HepG2 (cell line): Measurements from ENCODE around the gene TEX12. TPM values are rescaled to one million over a fixed set of nuclear protein-coding genes. Genes with fewer than 3 reads are reported as not detected.

Experiments used
- ATAC-seq: fragments of 200-7000 bp; cut with Tn5 transposase; 3 replicates; pipeline ENCODE4 v1.9.1; 2020; ENCODE audit warnings: mild to moderate bottlenecking, moderate library complexity
- BruUV-seq: library from RNA; stranded (reverse); fragments of 400-500 nt; replicated peaks from 2 replicates; lab custom pipeline; 2021; lab: Mats Ljungman, UMichigan
- CTCF ChIA-PET: fragments of 300-600 bp; formaldehyde crosslinking; extraction: SDS; loops from one replicate; lab custom pipeline; 2021; ENCODE audit warnings: low total read pairs, inconsistent platforms, low intra/inter-chr PET ratio; lab: Yijun Ruan, JAX
- POLR2A ChIA-PET: fragments of 350-600 bp; sonication (Branson Sonifier 250); formaldehyde crosslinking; loops from one replicate; lab custom pipeline; 2020; ENCODE audit warnings: antibody characterized with exemption, inconsistent platforms; lab: Yijun Ruan, JAX
- DNase-seq: peaks from one replicate; pipeline ENCODE4 v3.0.0-alpha.2; 2015; ENCODE audit warnings: low spot score
- FAIRE-seq: peaks from 3 replicates; lab custom pipeline; 2011; peaks lifted over from hg19 to GRCh38; lab: Jason Lieb, UNC
- H2AFZ ChIP-seq: one replicate; pipeline ENCODE4 v1.6.1; 2011; ENCODE audit warnings: low read length, inconsistent platforms
- H3K27ac ChIP-seq: fragments of 300-600 bp; 3 replicates; pipeline ENCODE4 v1.8.0; 2011; ENCODE audit warnings: mixed run types, mild to moderate bottlenecking, mixed read lengths, low read length, inconsistent platforms; ENCODE audit not compliant: insufficient read depth; ENCODE audit errors: extremely low read length
- H3K27me3 ChIP-seq, 2 experiments: fragments of 200-600 bp in 1 of 2; 2 replicates in 1 of 2; 3 replicates in 1 of 2; pipeline versions ENCODE4 v1.6.0 to v1.8.0; 2011; ENCODE audit warnings: low read length in 2 of 2, mild to moderate bottlenecking in 2 of 2, moderate library complexity in 2 of 2, inconsistent platforms in 1 of 2; ENCODE audit not compliant: insufficient read depth in 2 of 2, control insufficient read depth in 1 of 2
- H3K36me3 ChIP-seq, 2 experiments: fragments of 200-600 bp in 1 of 2; replicated peaks in 1 of 2; 2 replicates in 1 of 2; 3 replicates in 1 of 2; pipeline versions ENCODE4 v1.5.1 to v1.8.0; 2011; ENCODE audit warnings: low read length in 2 of 2, inconsistent platforms in 1 of 2; ENCODE audit not compliant: insufficient read depth in 2 of 2, control insufficient read depth in 1 of 2
- H3K4me1 ChIP-seq: 2 replicates; pipeline ENCODE4 v1.5.1; 2012; ENCODE audit warnings: low read length, inconsistent platforms; ENCODE audit not compliant: insufficient read depth
- H3K4me2 ChIP-seq: 2 replicates; pipeline ENCODE4 v1.6.0; 2011; ENCODE audit warnings: low read depth, low read length, inconsistent platforms
- H3K4me3 ChIP-seq, 3 experiments: fragments of 200-600 bp in 1 of 3; sonication (generic), shearing (Covaris generic) in 1 of 3; replicated peaks in 1 of 3; 2 replicates each; pipeline ENCODE4 v1.5.1; 2011 to 2016; ENCODE audit warnings: low read length in 3 of 3, inconsistent platforms in 2 of 3, low read depth in 2 of 3, mild to moderate bottlenecking in 2 of 3, control low read depth in 1 of 3, mixed read lengths in 1 of 3; ENCODE audit not compliant: insufficient read depth in 1 of 3
- H3K79me2 ChIP-seq: one replicate; pipeline ENCODE4 v1.6.1; 2011; ENCODE audit warnings: low read length, inconsistent platforms; ENCODE audit not compliant: insufficient read depth
- H3K9ac ChIP-seq: 2 replicates; pipeline ENCODE4 v1.6.0; 2011; ENCODE audit warnings: mild to moderate bottlenecking, low read depth, low read length, inconsistent platforms; ENCODE audit not compliant: insufficient read depth
- H3K9me3 ChIP-seq: 2 replicates; pipeline ENCODE4 v1.5.1; 2012; ENCODE audit warnings: mild to moderate bottlenecking, low read length
- H4K20me1 ChIP-seq: 2 replicates; pipeline ENCODE4 v1.6.0; 2011; ENCODE audit warnings: inconsistent platforms, mild to moderate bottlenecking, low read length, moderate library complexity; ENCODE audit not compliant: insufficient read depth
- MIER2 ChIP-seq: IDR thresholded peaks from 2 replicates; pipeline ENCODE4 v1.6.1; 2016; ENCODE audit warnings: missing biosample characterization, missing genetic modification reagents
- NPAS2 ChIP-seq: sonication (generic); formaldehyde crosslinking; IDR thresholded peaks from 2 replicates; pipeline ENCODE4 v1.8.0; 2022; ENCODE audit warnings: mild to moderate bottlenecking, missing genetic modification reagents, borderline replicate concordance
- SIX4 ChIP-seq: sonication (generic); formaldehyde crosslinking; IDR thresholded peaks from 2 replicates; pipeline ENCODE4 v1.4.0; 2020; ENCODE audit warnings: missing genetic modification reagents
- SMYD3 ChIP-seq: sonication (generic); formaldehyde crosslinking; IDR thresholded peaks from 2 replicates; pipeline ENCODE4 v1.8.1; 2023; ENCODE audit warnings: mild to moderate bottlenecking, missing genetic modification reagents
- TSC22D2 ChIP-seq: sonication (generic); formaldehyde crosslinking; IDR thresholded peaks from 2 replicates; pipeline ENCODE4 v1.5.1; 2020; ENCODE audit warnings: missing genetic modification reagents, mild to moderate bottlenecking, borderline replicate concordance
- YEATS2 ChIP-seq: sonication (generic); formaldehyde crosslinking; IDR thresholded peaks from 2 replicates; pipeline ENCODE4 v1.4.0; 2020; ENCODE audit warnings: missing genetic modification reagents, borderline replicate concordance
- ZNF660 ChIP-seq: sonication (generic); formaldehyde crosslinking; IDR thresholded peaks from 2 replicates; pipeline ENCODE4 v1.5.1; 2020; ENCODE audit warnings: mild to moderate bottlenecking, low read depth, missing genetic modification reagents, borderline replicate concordance
- ZSCAN30 ChIP-seq: sonication (generic); formaldehyde crosslinking; IDR thresholded peaks from 2 replicates; pipeline ENCODE4 v1.5.0; 2020; ENCODE audit warnings: mild to moderate bottlenecking, missing genetic modification reagents
- in situ Hi-C: cut with HindIII; loops from 2 replicates; pipeline ENCODE4 v1.10.0; 2017; ENCODE audit warnings: low pct_unique_long_range_greater_than_20kb; ENCODE audit not compliant: extremely low pct_ligation_motif_present
- intact Hi-C: fragments of 100-400 bp; cut with micrococcal nuclease; formaldehyde crosslinking; loops from one replicate; pipeline ENCODE4 v1.10.0; 2022; ENCODE audit not compliant: unreplicated experiment
- polyA plus RNA-seq, 8 experiments: library from polyadenylated mRNA; depleted of rRNA in 3 of 8; stranded (reverse) in 7 of 8; unstranded in 1 of 8; fragments of >200 nt; fragmentation: Illumina TruSeq in 4 of 8; extraction: Trizol in 4 of 8; gene quantifications; 2 replicates each; pipeline versions ENCODE4 v1.2.1 to v1.2.3, GENCODE V29; 2011 to 2016; ENCODE audit warnings: low read depth in 4 of 8, missing spikeins in 1 of 8, mixed read lengths in 1 of 8; ENCODE audit not compliant: insufficient read depth in 1 of 8
- total RNA-seq, 5 experiments: library from RNA; depleted of rRNA; stranded (reverse); fragments of >200 nt; fragmentation: Illumina TruSeq; extraction: Trizol; gene quantifications; 2 replicates each; pipeline ENCODE4 v1.2.3, GENCODE V29; 2016; ENCODE audit warnings: low read depth in 1 of 5
- TF ChIP-seq, protein P1 (sequence below): fragments of 450-650 bp; IDR thresholded peaks from 2 replicates; pipeline ENCODE4 v1.6.1; 2016
- TF ChIP-seq, protein P2 (sequence below): sonication (generic); formaldehyde crosslinking; IDR thresholded peaks from 2 replicates; pipeline ENCODE4 v1.8.1; 2023; ENCODE audit warnings: mild to moderate bottlenecking, inconsistent platforms, moderate library complexity, missing genetic modification reagents, borderline replicate concordance
- TF ChIP-seq, protein P3 (sequence below): sonication (generic); formaldehyde crosslinking; IDR thresholded peaks from 2 replicates; pipeline ENCODE4 v1.4.0; 2020; ENCODE audit warnings: mild to moderate bottlenecking, missing genetic modification reagents
- TF ChIP-seq, protein P4 (sequence below), 2 experiments: sonication (generic) in 1 of 2; formaldehyde crosslinking in 1 of 2; IDR thresholded peaks; 2 replicates each; pipeline versions ENCODE4 v1.4.0 to v1.6.1; 2018 to 2020; ENCODE audit warnings: missing genetic modification reagents in 2 of 2, borderline replicate concordance in 1 of 2, low read depth in 1 of 2, mild to moderate bottlenecking in 1 of 2, missing biosample characterization in 1 of 2
- TF ChIP-seq, protein P5 (sequence below): sonication (generic); formaldehyde crosslinking; IDR thresholded peaks from 2 replicates; pipeline ENCODE4 v1.4.0; 2020; ENCODE audit warnings: missing genetic modification reagents

The TEX12 gene
- total and polyA plus RNA-seq, 2 of the 13 experiments (the other 11 are each of a cell fraction or from before 2014, with no cell fraction given) = not detected

GRCh38 chr11:112186304-112186703 is 19.1 kb downstream of the TEX12 start:
- DNase-seq (no peak), FAIRE-seq (no peak), ATAC-seq (no peak)
- Histone ChIP-seq H3K79me2 (no peaks in the 10 kb centered on the region), H3K4me2 (no peak overlapping the region), H3K4me1 (no peaks in the 10 kb centered on the region), H2AFZ (no peak overlapping the region), H3K9ac (no peak overlapping the region), H3K27ac (no peak overlapping the region), H3K4me3 (no peak overlapping the region), H3K27me3 (no peaks in the 10 kb centered on the region), H3K9me3 (no peaks in the 10 kb centered on the region), H3K36me3 (no peaks in the 10 kb centered on the region), H4K20me1 (no peaks in the 10 kb centered on the region)
- in situ Hi-C loops = no loop called here
- CTCF ChIA-PET = no interaction called here
- no TSS peak for BruUV-seq
- POLR2A ChIA-PET = no interaction called here
- intact Hi-C loops = no loop called here
- TF ChIP-seq MIER2 (CRISPR knock-in tag) (no peak), ZNF660 (no peak), SMYD3 (no peak), TSC22D2 (CRISPR knock-in tag) (no peak), NPAS2 (no peak), ZSCAN30 (no peak), YEATS2 (CRISPR knock-in tag) (no peak), SIX4 (no peak)
- TF ChIP-seq, protein P1, sequence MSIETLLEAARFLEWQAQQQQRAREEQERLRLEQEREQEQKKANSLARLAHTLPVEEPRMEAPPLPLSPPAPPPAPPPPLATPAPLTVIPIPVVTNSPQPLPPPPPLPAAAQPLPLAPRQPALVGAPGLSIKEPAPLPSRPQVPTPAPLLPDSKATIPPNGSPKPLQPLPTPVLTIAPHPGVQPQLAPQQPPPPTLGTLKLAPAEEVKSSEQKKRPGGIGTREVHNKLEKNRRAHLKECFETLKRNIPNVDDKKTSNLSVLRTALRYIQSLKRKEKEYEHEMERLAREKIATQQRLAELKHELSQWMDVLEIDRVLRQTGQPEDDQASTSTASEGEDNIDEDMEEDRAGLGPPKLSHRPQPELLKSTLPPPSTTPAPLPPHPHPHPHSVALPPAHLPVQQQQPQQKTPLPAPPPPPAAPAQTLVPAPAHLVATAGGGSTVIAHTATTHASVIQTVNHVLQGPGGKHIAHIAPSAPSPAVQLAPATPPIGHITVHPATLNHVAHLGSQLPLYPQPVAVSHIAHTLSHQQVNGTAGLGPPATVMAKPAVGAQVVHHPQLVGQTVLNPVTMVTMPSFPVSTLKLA = no peak
- TF ChIP-seq, protein P2, sequence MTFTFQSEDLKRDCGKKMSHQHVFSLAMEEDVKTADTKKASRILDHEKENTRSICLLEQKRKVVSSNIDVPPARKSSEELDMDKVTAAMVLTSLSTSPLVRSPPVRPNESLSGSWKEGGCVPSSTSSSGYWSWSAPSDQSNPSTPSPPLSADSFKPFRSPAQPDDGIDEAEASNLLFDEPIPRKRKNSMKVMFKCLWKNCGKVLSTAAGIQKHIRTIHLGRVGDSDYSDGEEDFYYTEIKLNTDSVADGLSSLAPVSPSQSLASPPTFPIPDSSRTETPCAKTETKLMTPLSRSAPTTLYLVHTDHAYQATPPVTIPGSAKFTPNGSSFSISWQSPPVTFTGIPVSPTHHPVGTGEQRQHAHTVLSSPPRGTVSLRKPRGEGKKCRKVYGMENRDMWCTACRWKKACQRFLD (CRISPR knock-in tag) = no peak
- TF ChIP-seq, protein P3, sequence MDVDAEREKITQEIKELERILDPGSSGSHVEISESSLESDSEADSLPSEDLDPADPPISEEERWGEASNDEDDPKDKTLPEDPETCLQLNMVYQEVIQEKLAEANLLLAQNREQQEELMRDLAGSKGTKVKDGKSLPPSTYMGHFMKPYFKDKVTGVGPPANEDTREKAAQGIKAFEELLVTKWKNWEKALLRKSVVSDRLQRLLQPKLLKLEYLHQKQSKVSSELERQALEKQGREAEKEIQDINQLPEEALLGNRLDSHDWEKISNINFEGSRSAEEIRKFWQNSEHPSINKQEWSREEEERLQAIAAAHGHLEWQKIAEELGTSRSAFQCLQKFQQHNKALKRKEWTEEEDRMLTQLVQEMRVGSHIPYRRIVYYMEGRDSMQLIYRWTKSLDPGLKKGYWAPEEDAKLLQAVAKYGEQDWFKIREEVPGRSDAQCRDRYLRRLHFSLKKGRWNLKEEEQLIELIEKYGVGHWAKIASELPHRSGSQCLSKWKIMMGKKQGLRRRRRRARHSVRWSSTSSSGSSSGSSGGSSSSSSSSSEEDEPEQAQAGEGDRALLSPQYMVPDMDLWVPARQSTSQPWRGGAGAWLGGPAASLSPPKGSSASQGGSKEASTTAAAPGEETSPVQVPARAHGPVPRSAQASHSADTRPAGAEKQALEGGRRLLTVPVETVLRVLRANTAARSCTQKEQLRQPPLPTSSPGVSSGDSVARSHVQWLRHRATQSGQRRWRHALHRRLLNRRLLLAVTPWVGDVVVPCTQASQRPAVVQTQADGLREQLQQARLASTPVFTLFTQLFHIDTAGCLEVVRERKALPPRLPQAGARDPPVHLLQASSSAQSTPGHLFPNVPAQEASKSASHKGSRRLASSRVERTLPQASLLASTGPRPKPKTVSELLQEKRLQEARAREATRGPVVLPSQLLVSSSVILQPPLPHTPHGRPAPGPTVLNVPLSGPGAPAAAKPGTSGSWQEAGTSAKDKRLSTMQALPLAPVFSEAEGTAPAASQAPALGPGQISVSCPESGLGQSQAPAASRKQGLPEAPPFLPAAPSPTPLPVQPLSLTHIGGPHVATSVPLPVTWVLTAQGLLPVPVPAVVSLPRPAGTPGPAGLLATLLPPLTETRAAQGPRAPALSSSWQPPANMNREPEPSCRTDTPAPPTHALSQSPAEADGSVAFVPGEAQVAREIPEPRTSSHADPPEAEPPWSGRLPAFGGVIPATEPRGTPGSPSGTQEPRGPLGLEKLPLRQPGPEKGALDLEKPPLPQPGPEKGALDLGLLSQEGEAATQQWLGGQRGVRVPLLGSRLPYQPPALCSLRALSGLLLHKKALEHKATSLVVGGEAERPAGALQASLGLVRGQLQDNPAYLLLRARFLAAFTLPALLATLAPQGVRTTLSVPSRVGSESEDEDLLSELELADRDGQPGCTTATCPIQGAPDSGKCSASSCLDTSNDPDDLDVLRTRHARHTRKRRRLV (CRISPR knock-in tag) = no peak
- TF ChIP-seq, protein P4, sequence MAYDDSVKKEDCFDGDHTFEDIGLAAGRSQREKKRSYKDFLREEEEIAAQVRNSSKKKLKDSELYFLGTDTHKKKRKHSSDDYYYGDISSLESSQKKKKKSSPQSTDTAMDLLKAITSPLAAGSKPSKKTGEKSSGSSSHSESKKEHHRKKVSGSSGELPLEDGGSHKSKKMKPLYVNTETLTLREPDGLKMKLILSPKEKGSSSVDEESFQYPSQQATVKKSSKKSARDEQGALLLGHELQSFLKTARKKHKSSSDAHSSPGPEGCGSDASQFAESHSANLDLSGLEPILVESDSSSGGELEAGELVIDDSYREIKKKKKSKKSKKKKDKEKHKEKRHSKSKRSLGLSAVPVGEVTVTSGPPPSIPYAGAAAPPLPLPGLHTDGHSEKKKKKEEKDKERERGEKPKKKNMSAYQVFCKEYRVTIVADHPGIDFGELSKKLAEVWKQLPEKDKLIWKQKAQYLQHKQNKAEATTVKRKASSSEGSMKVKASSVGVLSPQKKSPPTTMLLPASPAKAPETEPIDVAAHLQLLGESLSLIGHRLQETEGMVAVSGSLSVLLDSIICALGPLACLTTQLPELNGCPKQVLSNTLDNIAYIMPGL (CRISPR knock-in tag; IDR thresholded peaks at IDR 0.05; ENCODE audit: borderline replicate concordance in 1 of 2, low read depth in 1 of 2) = no peak
- TF ChIP-seq, protein P5, sequence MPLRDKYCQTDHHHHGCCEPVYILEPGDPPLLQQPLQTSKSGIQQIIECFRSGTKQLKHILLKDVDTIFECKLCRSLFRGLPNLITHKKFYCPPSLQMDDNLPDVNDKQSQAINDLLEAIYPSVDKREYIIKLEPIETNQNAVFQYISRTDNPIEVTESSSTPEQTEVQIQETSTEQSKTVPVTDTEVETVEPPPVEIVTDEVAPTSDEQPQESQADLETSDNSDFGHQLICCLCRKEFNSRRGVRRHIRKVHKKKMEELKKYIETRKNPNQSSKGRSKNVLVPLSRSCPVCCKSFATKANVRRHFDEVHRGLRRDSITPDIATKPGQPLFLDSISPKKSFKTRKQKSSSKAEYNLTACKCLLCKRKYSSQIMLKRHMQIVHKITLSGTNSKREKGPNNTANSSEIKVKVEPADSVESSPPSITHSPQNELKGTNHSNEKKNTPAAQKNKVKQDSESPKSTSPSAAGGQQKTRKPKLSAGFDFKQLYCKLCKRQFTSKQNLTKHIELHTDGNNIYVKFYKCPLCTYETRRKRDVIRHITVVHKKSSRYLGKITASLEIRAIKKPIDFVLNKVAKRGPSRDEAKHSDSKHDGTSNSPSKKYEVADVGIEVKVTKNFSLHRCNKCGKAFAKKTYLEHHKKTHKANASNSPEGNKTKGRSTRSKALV (CRISPR knock-in tag) = no peak
